ENCODE data around the gene GSTK1.
"Not testable (repeated sequence)": the region's sequence is repeated elsewhere in the genome, so short reads cannot be mapped to it uniquely, and the experiment has no call there.

Gene GSTK1

DNA sequence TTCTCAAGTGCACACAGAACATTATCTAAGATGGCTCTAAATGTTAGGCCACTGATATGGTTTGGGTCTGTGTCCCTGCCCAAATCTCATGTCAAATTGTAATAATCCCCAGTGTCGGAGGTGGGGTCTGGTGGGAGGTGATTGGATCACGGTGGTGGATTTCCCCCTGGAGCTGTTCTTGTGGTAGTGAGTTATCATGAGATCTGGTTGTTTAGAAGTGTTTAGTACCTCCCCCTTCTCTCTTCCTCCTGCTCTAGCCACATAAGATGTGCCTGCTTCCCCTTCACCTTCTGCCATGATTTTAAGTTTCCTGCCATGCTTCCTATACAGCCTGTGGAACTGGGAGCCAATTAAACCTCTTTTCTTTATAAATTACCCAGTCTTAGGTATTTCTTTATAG is 11.2 kb upstream of the GSTK1 start:
- no peaks in the 10 kb centered on the region for H3K4me1 ChIP-seq (ENCODE audit: control insufficient read depth, insufficient read depth, low read length, unreplicated experiment)
- no peak overlapping the region for H3K4me3 ChIP-seq (ENCODE audit: low read depth, low read length)
- H3K27ac ChIP-seq (ENCODE audit: low read depth, low read length): no peak overlapping the region
- no peak overlapping the region for H2AFZ ChIP-seq (ENCODE audit: low read length, unreplicated experiment)
- H3K36me3 ChIP-seq (ENCODE audit: insufficient read depth, low read length): no peaks in the 10 kb centered on the region
- H3K27me3 ChIP-seq (ENCODE audit: insufficient read depth, low read length): no peaks in the 10 kb centered on the region
- H3K79me2 ChIP-seq (ENCODE audit: control insufficient read depth, insufficient read depth, low read length, unreplicated experiment): no peaks in the 10 kb centered on the region

DNA sequence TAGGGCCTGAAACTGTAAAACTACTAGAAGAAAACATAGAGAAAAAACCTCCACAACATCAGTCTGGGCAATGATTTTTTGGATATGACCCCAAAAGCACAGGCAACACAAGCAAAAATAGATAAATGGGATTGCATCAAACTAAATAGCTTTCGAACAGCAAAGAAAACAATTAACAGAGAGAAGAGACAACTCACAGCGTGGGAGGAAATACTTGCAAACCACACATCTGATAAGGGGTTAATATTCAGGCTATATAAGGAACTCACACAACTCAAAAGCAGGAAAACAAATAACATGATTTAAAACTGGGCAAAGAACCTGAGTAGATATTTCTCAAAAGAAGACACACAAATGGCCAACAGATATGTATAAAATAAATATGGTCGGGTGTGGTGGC is 7.7 kb upstream of the GSTK1 start:
- peaks cover 4% of the 10 kb centered on the region for H3K4me1 ChIP-seq (ENCODE audit: control insufficient read depth, insufficient read depth, low read length, unreplicated experiment)

DNA sequence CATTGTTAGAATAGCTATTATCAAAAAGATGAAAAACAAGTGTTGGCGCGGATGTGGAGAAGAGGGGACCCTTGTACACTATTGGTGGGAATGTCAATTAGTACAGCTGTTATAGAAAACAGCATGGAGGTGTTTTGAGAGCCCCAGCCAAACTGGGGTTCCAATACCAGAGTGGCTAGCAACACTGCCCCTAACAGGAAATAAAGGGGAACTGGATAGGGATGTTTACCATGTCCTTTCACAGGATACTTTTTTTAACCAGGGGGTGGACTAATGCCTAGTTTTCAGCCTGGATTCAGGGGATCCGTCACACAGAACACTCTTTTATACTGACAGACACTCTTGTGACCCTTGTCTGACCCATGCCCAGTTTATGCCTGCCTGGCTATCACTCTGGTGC is 6.9 kb upstream of the GSTK1 start:
- H3K27ac ChIP-seq (ENCODE audit: low read depth, low read length): no peak overlapping the region
- peaks cover 4% of the 10 kb centered on the region for H3K4me1 ChIP-seq (ENCODE audit: control insufficient read depth, insufficient read depth, low read length, unreplicated experiment)
- no peaks in the 10 kb centered on the region for H3K36me3 ChIP-seq (ENCODE audit: insufficient read depth, low read length)
- H3K79me2 ChIP-seq (ENCODE audit: control insufficient read depth, insufficient read depth, low read length, unreplicated experiment): no peaks in the 10 kb centered on the region
- H3K27me3 ChIP-seq (ENCODE audit: insufficient read depth, low read length): no peaks in the 10 kb centered on the region
- no peak overlapping the region for H3K4me3 ChIP-seq (ENCODE audit: low read depth, low read length)
- H2AFZ ChIP-seq (ENCODE audit: low read length, unreplicated experiment): no peak overlapping the region

More for the DNA sequence above, 7.7 kb upstream of the GSTK1 start:
- Histone ChIP-seq H3K79me2 (ENCODE audit: control insufficient read depth, insufficient read depth, low read length, unreplicated experiment) (no peaks in the 10 kb centered on the region), H3K36me3 (ENCODE audit: insufficient read depth, low read length) (no peaks in the 10 kb centered on the region), H3K27me3 (ENCODE audit: insufficient read depth, low read length) (no peaks in the 10 kb centered on the region), H2AFZ (ENCODE audit: low read length, unreplicated experiment) (no peak overlapping the region), H3K4me3 (ENCODE audit: low read depth, low read length) (no peak overlapping the region), H3K27ac (ENCODE audit: low read depth, low read length) (no peak overlapping the region)

- Histone ChIP-seq H3K27me3 (ENCODE audit: insufficient read depth, low read length) (no peaks in the 10 kb centered on the region), H3K27ac (ENCODE audit: low read depth, low read length) (no peak overlapping the region), H3K4me3 (ENCODE audit: low read depth, low read length) (no peak overlapping the region), H3K79me2 (ENCODE audit: control insufficient read depth, insufficient read depth, low read length, unreplicated experiment) (no peaks in the 10 kb centered on the region), H3K36me3 (ENCODE audit: insufficient read depth, low read length) (no peaks in the 10 kb centered on the region), H2AFZ (ENCODE audit: low read length, unreplicated experiment) (no peak overlapping the region), H3K4me1 (ENCODE audit: control insufficient read depth, insufficient read depth, low read length, unreplicated experiment) (peaks cover 4% of the 10 kb centered on the region)
Observed at GRCh38 chr7:143256932-143257331, 6.3 kb upstream of the GSTK1 start.

DNA sequence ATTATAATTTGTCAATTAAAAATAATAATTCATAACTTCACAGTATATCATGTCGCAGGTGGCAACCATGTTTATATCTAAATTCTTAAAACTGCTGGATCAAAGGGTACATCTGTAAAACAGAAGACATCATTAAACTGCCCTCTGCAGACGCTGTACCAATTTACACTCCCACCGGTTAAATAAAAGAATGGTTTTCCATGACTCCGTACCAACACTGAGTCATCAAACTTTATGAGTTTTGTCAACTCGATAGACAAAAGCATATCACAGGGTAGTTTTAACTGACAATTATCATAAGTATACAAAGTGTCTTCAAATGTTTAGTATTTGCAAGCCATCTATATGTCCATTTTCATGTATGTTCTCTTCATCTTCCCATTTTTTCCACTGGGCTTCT is 5.7 kb upstream of the GSTK1 start:
- no peak overlapping the region for H3K27ac ChIP-seq (ENCODE audit: low read depth, low read length)
- H3K79me2 ChIP-seq (ENCODE audit: control insufficient read depth, insufficient read depth, low read length, unreplicated experiment): no peaks in the 10 kb centered on the region
- no peak overlapping the region for H3K4me3 ChIP-seq (ENCODE audit: low read depth, low read length)
- peaks cover 4% of the 10 kb centered on the region for H3K4me1 ChIP-seq (ENCODE audit: control insufficient read depth, insufficient read depth, low read length, unreplicated experiment)
- H3K27me3 ChIP-seq (ENCODE audit: insufficient read depth, low read length): no peaks in the 10 kb centered on the region
- H2AFZ ChIP-seq (ENCODE audit: low read length, unreplicated experiment): no peak overlapping the region
- H3K36me3 ChIP-seq (ENCODE audit: insufficient read depth, low read length): no peaks in the 10 kb centered on the region

DNA sequence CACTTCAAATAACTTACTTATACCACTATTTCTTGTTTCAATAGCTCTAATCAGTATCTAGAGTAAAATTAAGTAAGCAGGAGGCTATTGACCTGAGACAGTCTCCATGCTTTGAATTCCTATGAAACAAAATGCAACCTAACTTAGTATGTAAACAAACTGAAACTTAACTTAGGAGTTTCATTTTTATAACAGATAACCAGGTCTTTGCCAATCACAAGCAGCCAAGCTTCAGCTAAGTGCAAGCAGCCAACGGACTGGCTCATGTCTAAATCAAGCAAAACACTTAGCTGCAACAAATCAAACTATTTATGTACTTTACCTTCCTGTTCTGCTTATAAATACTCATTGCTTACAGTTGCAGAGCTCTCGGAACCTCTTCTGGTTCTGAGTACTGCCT is 4.4 kb upstream of the GSTK1 start:
- Histone ChIP-seq H3K27ac (ENCODE audit: low read depth, low read length) (no peak overlapping the region), H3K36me3 (ENCODE audit: insufficient read depth, low read length) (no peaks in the 10 kb centered on the region), H3K4me1 (ENCODE audit: control insufficient read depth, insufficient read depth, low read length, unreplicated experiment) (peaks cover 4% of the 10 kb centered on the region), H3K79me2 (ENCODE audit: control insufficient read depth, insufficient read depth, low read length, unreplicated experiment) (peaks cover 5% of the 10 kb centered on the region), H3K4me3 (ENCODE audit: low read depth, low read length) (no peak overlapping the region), H3K27me3 (ENCODE audit: insufficient read depth, low read length) (no peaks in the 10 kb centered on the region), H2AFZ (ENCODE audit: low read length, unreplicated experiment) (peak overlapping the region; percentile 74)

- peaks cover 14% of the 10 kb centered on the region for H3K79me2 ChIP-seq (ENCODE audit: control insufficient read depth, insufficient read depth, low read length, unreplicated experiment)
- H3K27me3 ChIP-seq (ENCODE audit: insufficient read depth, low read length): no peaks in the 10 kb centered on the region
- H3K36me3 ChIP-seq (ENCODE audit: insufficient read depth, low read length): no peaks in the 10 kb centered on the region
- no peak overlapping the region for H2AFZ ChIP-seq (ENCODE audit: low read length, unreplicated experiment)
- H3K4me3 ChIP-seq (ENCODE audit: low read depth, low read length): no peak overlapping the region
- H3K4me1 ChIP-seq (ENCODE audit: control insufficient read depth, insufficient read depth, low read length, unreplicated experiment): peaks cover 7% of the 10 kb centered on the region
- no peak overlapping the region for H3K27ac ChIP-seq (ENCODE audit: low read depth, low read length)
Observed at GRCh38 chr7:143259765-143260164, 3.5 kb upstream of the GSTK1 start.

DNA sequence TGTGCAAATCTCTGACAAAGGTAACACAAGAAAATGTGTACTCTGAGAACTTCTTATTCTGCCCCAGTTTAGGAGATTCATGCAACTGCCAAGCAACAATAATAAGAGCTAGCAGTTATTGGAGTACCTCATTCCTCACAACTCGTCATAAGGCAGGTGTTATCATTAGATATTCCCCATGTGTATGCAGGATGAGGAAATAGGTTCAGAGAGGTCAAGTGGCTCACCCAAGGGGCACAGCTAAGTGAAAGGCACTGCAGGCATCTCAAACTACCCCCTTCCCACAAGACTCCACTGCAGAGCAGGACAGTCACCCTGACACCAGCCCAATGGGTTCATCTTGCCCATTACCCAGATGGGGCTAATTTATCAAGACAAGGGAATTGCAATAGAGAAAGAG is 1.3 kb upstream of the GSTK1 start:
- Histone ChIP-seq H3K27ac (ENCODE audit: low read depth, low read length) (no peak overlapping the region), H3K79me2 (ENCODE audit: control insufficient read depth, insufficient read depth, low read length, unreplicated experiment) (peaks cover 14% of the 10 kb centered on the region), H3K4me3 (ENCODE audit: low read depth, low read length) (no peak overlapping the region), H3K36me3 (ENCODE audit: insufficient read depth, low read length) (peaks cover 3% of the 10 kb centered on the region; the same call in 1 of the 2 replicates), H3K27me3 (ENCODE audit: insufficient read depth, low read length) (no peaks in the 10 kb centered on the region), H3K4me1 (ENCODE audit: control insufficient read depth, insufficient read depth, low read length, unreplicated experiment) (peaks cover 15% of the 10 kb centered on the region), H2AFZ (ENCODE audit: low read length, unreplicated experiment) (no peak overlapping the region)

- Histone ChIP-seq H3K4me3 (ENCODE audit: low read depth, low read length) (peak overlapping the region; percentile 96), H3K4me1 (ENCODE audit: control insufficient read depth, insufficient read depth, low read length, unreplicated experiment) (peaks cover 12% of the 10 kb centered on the region), H2AFZ (ENCODE audit: low read length, unreplicated experiment) (peak overlapping the region; percentile 99), H3K79me2 (ENCODE audit: control insufficient read depth, insufficient read depth, low read length, unreplicated experiment) (peaks cover 14% of the 10 kb centered on the region)
- H3K27ac ChIP-seq (ENCODE audit: low read depth, low read length); H3K36me3 ChIP-seq (ENCODE audit: insufficient read depth, low read length); H3K27me3 ChIP-seq (ENCODE audit: insufficient read depth, low read length): not testable (repeated sequence)
Observed at GRCh38 chr7:143264196-143264568, 941 bp downstream of the GSTK1 start.

DNA sequence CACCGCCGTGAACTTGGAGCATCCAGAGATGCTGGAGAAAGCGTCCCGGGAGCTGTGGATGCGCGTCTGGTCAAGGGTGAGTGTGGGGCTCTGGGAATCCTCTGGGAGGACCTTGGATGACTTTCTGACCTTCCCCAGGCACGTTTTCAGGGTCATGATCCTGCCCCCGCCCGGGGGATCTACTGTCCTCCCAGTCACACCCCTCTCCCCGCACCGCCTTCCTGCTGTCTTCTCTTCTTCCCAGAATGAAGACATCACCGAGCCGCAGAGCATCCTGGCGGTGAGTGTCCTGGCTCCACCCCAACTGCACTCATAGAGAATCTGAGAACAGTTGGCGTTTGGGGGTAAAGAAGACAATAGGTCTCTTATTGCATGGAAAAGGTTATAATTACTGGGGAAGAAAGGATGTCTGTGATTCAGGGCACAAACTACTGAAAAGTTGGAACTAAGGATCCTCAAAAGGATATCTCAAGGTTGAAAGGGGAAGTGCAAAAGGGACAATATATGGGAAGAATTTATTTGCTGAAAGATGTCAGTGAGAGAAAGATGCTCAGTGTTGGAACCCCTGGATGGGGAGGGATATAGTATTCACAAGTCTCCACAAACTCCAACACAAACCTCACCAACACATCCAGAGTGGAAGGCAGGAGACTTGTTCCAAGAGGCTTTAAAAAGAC is 1.9 kb downstream of the GSTK1 start:
- Histone ChIP-seq H3K4me3 (ENCODE audit: low read depth, low read length) (no peak overlapping the region), H3K79me2 (ENCODE audit: control insufficient read depth, insufficient read depth, low read length, unreplicated experiment) (peaks cover 14% of the 10 kb centered on the region), H3K27ac (ENCODE audit: low read depth, low read length) (no peak overlapping the region), H2AFZ (ENCODE audit: low read length, unreplicated experiment) (no peak overlapping the region), H3K4me1 (ENCODE audit: control insufficient read depth, insufficient read depth, low read length, unreplicated experiment) (peaks cover 12% of the 10 kb centered on the region), H3K27me3 (ENCODE audit: insufficient read depth, low read length) (no peaks in the 10 kb centered on the region), H3K36me3 (ENCODE audit: insufficient read depth, low read length) (peaks cover 7% of the 10 kb centered on the region; the same call in 1 of the 2 replicates)

DNA sequence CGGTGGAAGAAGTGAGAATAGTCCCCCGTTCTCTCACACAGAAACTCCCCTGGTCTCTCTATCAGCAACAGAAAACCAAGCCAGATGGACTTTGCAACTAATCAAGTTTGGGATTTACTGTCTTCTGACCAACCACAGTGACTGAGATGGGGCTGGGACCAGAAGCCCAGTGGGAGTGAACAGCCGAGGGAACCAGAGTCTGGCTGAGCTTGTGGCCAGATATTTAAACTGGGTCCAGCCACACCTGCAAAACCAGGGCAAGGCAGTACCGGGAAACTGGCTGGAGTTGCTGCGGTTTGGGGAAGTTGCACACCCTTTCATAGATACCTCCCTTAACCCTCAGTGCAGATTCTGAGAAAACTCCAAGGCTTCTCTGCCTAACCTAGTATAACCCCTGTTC is 6.0 kb downstream of the GSTK1 start:
- Histone ChIP-seq H3K36me3 (ENCODE audit: insufficient read depth, low read length) (peaks cover 7% of the 10 kb centered on the region; the same call in 1 of the 2 replicates), H2AFZ (ENCODE audit: low read length, unreplicated experiment) (no peak overlapping the region), H3K4me3 (ENCODE audit: low read depth, low read length) (no peak overlapping the region), H3K27ac (ENCODE audit: low read depth, low read length) (no peak overlapping the region), H3K27me3 (ENCODE audit: insufficient read depth, low read length) (no peaks in the 10 kb centered on the region), H3K79me2 (ENCODE audit: control insufficient read depth, insufficient read depth, low read length, unreplicated experiment) (peaks cover 4% of the 10 kb centered on the region), H3K4me1 (ENCODE audit: control insufficient read depth, insufficient read depth, low read length, unreplicated experiment) (peaks cover 8% of the 10 kb centered on the region)

Data from ACC112 (cell line).